Fibroblast of lung (primary cell): ENCODE results near the gene PRPS2. TPM values are rescaled to one million over a fixed set of nuclear protein-coding genes. Genes with fewer than 3 reads are reported as not detected.

Experiments
- DNase-seq, 2 donors: peaks; one replicate each; pipeline versions ENCODE4 v3.0.0 to v3.0.0-alpha.2; 2010; ENCODE audit warnings: low read depth in 2 of 2
- H2AFZ ChIP-seq: 2 replicates; pipeline ENCODE4 v1.5.1; 2012; ENCODE audit warnings: low read length, control low read depth, inconsistent platforms
- H3K27ac ChIP-seq: 2 replicates; pipeline ENCODE4 v1.5.1; 2011; ENCODE audit warnings: low read length, control low read depth; ENCODE audit not compliant: insufficient read depth
- H3K27me3 ChIP-seq: 2 replicates; pipeline ENCODE4 v1.5.1; 2011; ENCODE audit warnings: mild to moderate bottlenecking, low read length; ENCODE audit not compliant: control insufficient read depth, insufficient read depth
- H3K36me3 ChIP-seq: 2 replicates; pipeline ENCODE4 v1.5.1; 2011; ENCODE audit warnings: low read length; ENCODE audit not compliant: control insufficient read depth, insufficient read depth
- H3K4me1 ChIP-seq: 2 replicates; pipeline ENCODE4 v1.5.1; 2011; ENCODE audit warnings: low read length; ENCODE audit not compliant: control insufficient read depth, insufficient read depth; ENCODE audit errors: extremely low read depth
- H3K4me2 ChIP-seq: 2 replicates; pipeline ENCODE4 v1.5.1; 2011; ENCODE audit warnings: low read length, control low read depth; ENCODE audit not compliant: insufficient read depth; ENCODE audit errors: extremely low read depth
- H3K4me3 ChIP-seq, 4 experiments: fragments of 200-600 bp in 1 of 4; sonication (generic) in 1 of 4; replicated peaks in 1 of 4; 2 replicates each; pipeline ENCODE4 v1.5.1; 2011 to 2016; ENCODE audit warnings: low read length in 4 of 4, low read depth in 3 of 4, mild to moderate bottlenecking in 3 of 4, control low read depth in 2 of 4, inconsistent platforms in 1 of 4, mixed read lengths in 1 of 4; ENCODE audit not compliant: insufficient read depth in 1 of 4; ENCODE audit errors: control extremely low read depth in 1 of 4
- H3K79me2 ChIP-seq: 2 replicates; pipeline ENCODE4 v1.5.1; 2012; ENCODE audit warnings: mild to moderate bottlenecking, low read length, inconsistent platforms; ENCODE audit not compliant: control insufficient read depth, insufficient read depth
- H3K9ac ChIP-seq: 2 replicates; pipeline ENCODE4 v1.5.1; 2011; ENCODE audit warnings: mild to moderate bottlenecking, low read length, control low read depth; ENCODE audit not compliant: insufficient read depth
- H3K9me3 ChIP-seq: 2 replicates; pipeline ENCODE4 v1.5.1; 2012; ENCODE audit warnings: low read depth, low read length; ENCODE audit not compliant: control insufficient read depth, insufficient read depth
- H4K20me1 ChIP-seq: 2 replicates; pipeline ENCODE4 v1.5.1; 2011; ENCODE audit warnings: low read length; ENCODE audit not compliant: control insufficient read depth, insufficient read depth; ENCODE audit errors: extremely low read depth
- CTCF ChIP-seq, 2 donors: IDR thresholded peaks in 1 of 2; conservative IDR thresholded peaks in 1 of 2; 1 replicate in 1 of 2; 2 replicates in 1 of 2; pipeline ENCODE4 v1.5.1; 2011 to 2012; ENCODE audit warnings: low read length in 2 of 2, control low read depth in 1 of 2, inconsistent platforms in 1 of 2, low read depth in 1 of 2, mild to moderate bottlenecking in 1 of 2
- EZH2 ChIP-seq: IDR thresholded peaks from 2 replicates; pipeline ENCODE4 v1.5.1; 2012; ENCODE audit warnings: low read length, control low read depth, mild to moderate bottlenecking; ENCODE audit errors: missing control alignments
- polyA plus RNA-seq, 2 donors: library from polyadenylated mRNA; depleted of rRNA in 1 of 2; stranded (reverse) in 1 of 2; unstranded in 1 of 2; fragments of >200 nt; gene quantifications; 2 replicates each; pipeline ENCODE4 v1.2.1, GENCODE V29; 2011 to 2012; ENCODE audit warnings: missing spikeins in 1 of 2
- total RNA-seq: library from RNA; depleted of rRNA; stranded (reverse); fragments of >200 nt; gene quantifications from 2 replicates; pipeline ENCODE4 v1.2.1, GENCODE V29; 2014

PRPS2 gene
- total and polyA plus RNA-seq, 2 donors (not counting 1 experiment from before 2014, with no cell fraction given): 13.6 to 25.3 TPM

GRCh38 chrX:12817528-12817927 lies 26.3 kb downstream of the PRPS2 start:
- no peak overlapping the region for H3K9ac ChIP-seq
- H3K4me2 ChIP-seq: no peak overlapping the region
- DNase-seq: no peak
- TF ChIP-seq CTCF (conservative IDR thresholded peaks at IDR 0.05 in 1 of 2, IDR thresholded peaks at IDR 0.05 in 1 of 2; ENCODE audit: low read depth in 1 of 2, low read length in 2 of 2) (no peak), EZH2 (no peak)
- H3K4me3 ChIP-seq: no peak overlapping the region
- no peaks in the 10 kb centered on the region for H3K27me3 ChIP-seq
- H2AFZ ChIP-seq: no peak overlapping the region
- no peaks in the 10 kb centered on the region for H3K79me2 ChIP-seq
- no peaks in the 10 kb centered on the region for H3K36me3 ChIP-seq
- H3K9me3 ChIP-seq: no peaks in the 10 kb centered on the region
- no peaks in the 10 kb centered on the region for H4K20me1 ChIP-seq
- H3K4me1 ChIP-seq: no peaks in the 10 kb centered on the region
- no peak overlapping the region for H3K27ac ChIP-seq

DNA sequence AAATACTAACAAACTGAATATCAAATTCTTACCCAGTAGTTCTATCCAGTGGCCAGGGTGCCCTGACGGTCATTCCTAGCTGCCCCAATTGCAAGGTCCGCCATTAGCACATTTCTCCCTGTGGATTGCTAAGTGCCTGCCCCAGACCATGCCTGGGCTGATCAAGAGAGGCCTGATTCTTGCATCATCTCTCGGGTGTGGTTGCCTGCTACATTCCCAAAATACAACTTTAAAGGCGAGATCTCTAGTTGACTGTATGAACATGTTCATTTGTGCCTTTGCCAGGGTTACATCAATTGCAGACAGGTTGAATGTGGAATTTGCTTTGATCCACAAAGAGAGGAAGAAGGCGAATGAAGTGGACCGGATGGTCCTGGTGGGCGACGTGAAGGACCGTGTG lies 28.0 kb downstream of the PRPS2 start:
- Histone ChIP-seq H3K27ac (no peak overlapping the region), H3K4me2 (no peak overlapping the region), H3K4me3 (no peak overlapping the region), H3K36me3 (no peaks in the 10 kb centered on the region), H2AFZ (no peak overlapping the region), H3K9me3 (no peaks in the 10 kb centered on the region), H4K20me1 (no peaks in the 10 kb centered on the region), H3K4me1 (no peaks in the 10 kb centered on the region), H3K27me3 (no peaks in the 10 kb centered on the region), H3K79me2 (no peaks in the 10 kb centered on the region), H3K9ac (no peak overlapping the region)
- TF ChIP-seq CTCF (conservative IDR thresholded peaks at IDR 0.05 in 1 of 2, IDR thresholded peaks at IDR 0.05 in 1 of 2; ENCODE audit: low read depth in 1 of 2, low read length in 2 of 2): no peak
- DNase-seq: no peak

- DNase-seq: no peak
- Histone ChIP-seq H3K36me3 (no peaks in the 10 kb centered on the region), H3K9me3 (no peaks in the 10 kb centered on the region), H3K27ac (no peak overlapping the region), H3K79me2 (no peaks in the 10 kb centered on the region), H4K20me1 (no peaks in the 10 kb centered on the region), H3K4me1 (no peaks in the 10 kb centered on the region), H3K9ac (no peak overlapping the region), H3K27me3 (no peaks in the 10 kb centered on the region), H2AFZ (no peak overlapping the region), H3K4me2 (no peak overlapping the region), H3K4me3 (no peak overlapping the region)
- TF ChIP-seq EZH2: no peak
- no peak for TF ChIP-seq CTCF (conservative IDR thresholded peaks at IDR 0.05 in 1 of 2, IDR thresholded peaks at IDR 0.05 in 1 of 2; ENCODE audit: low read depth in 1 of 2, low read length in 2 of 2)
Measured at GRCh38 chrX:12820737-12821136, 29.5 kb downstream of the PRPS2 start.
